ACC112 (cell line): ENCODE results near the gene ADGRV1.

Experiments used
- H2AFZ ChIP-seq: fragments of 200-600 bp; sonication (generic); one replicate; pipeline ENCODE4 v1.6.0; 2017; ENCODE audit warnings: antibody characterized with exemption, low read length; ENCODE audit not compliant: unreplicated experiment
- H3K27ac ChIP-seq: fragments of 200-600 bp; sonication (generic); 2 replicates; pipeline ENCODE4 v1.5.1; 2014; ENCODE audit warnings: low read depth, mild to moderate bottlenecking, antibody characterized with exemption, low read length, moderate library complexity
- H3K27me3 ChIP-seq: fragments of 200-600 bp; sonication (generic); 2 replicates; pipeline ENCODE4 v1.6.1; 2014; ENCODE audit warnings: mild to moderate bottlenecking, antibody characterized with exemption, low read length, moderate library complexity, mixed read lengths; ENCODE audit not compliant: insufficient read depth
- H3K36me3 ChIP-seq: fragments of 200-600 bp; sonication (generic); 2 replicates; pipeline ENCODE4 v1.6.1; 2016; ENCODE audit warnings: mild to moderate bottlenecking, antibody characterized with exemption, low read length, moderate library complexity, mixed read lengths; ENCODE audit not compliant: insufficient read depth
- H3K4me1 ChIP-seq: fragments of 200-600 bp; sonication (generic); one replicate; pipeline ENCODE4 v1.6.1; 2016; ENCODE audit warnings: low read length, mixed read lengths; ENCODE audit not compliant: insufficient read depth, unreplicated experiment, control insufficient read depth
- H3K4me3 ChIP-seq: fragments of 200-600 bp; sonication (generic); 2 replicates; pipeline ENCODE4 v1.5.1; 2014; ENCODE audit warnings: mild to moderate bottlenecking, low read depth, low read length
- H3K79me2 ChIP-seq: fragments of 200-600 bp; sonication (generic); one replicate; pipeline ENCODE4 v1.6.0; 2016; ENCODE audit warnings: low read length; ENCODE audit not compliant: control insufficient read depth, unreplicated experiment, insufficient read depth

The ADGRV1 gene

DNA sequence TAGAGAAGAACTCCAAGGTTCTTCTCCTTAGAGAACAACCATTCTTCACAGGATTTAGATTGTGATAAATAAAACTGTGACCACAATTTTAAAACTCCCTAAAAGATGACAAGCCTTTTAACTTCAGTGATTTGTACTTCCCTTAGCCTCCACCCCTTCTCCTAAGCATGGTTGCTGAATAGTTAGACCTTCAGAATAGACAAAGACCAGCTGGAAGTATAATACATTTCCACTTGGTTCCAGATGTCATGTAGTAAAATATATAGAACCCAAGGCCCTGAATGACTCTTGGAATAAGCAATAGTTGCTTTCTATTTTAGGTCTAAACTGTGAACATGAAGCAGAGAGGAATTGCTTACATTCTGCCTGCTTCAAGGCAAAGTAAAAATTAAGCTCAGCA lies 615.8 kb downstream of the ADGRV1 start:
- H3K27me3 ChIP-seq = no peaks in the 10 kb centered on the region
- H3K4me3 ChIP-seq = no peak overlapping the region
- H3K36me3 ChIP-seq = no peaks in the 10 kb centered on the region
- no peak overlapping the region for H2AFZ ChIP-seq
- peaks cover 24% of the 10 kb centered on the region for H3K4me1 ChIP-seq
- no peaks in the 10 kb centered on the region for H3K79me2 ChIP-seq
- H3K27ac ChIP-seq = no peak overlapping the region

DNA sequence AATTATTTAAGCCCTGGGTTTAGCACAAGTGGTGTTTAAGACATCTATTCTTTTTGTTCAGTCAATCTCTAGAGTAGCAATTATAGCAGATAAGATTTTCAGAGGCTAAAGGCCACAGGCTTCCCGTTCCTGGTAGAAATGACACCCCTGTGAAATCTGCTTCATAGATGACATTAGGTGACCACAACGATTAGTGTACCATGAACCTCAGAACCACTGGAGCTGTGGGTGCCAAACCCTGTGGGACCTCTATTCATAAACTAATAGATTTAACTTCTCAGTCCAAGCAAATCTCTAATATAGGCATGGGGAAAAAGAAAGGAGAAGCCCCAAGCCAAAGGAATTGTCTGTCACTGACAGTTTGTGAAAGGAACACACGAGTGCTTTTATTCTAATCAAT lies 617.1 kb downstream of the ADGRV1 start:
- no peaks in the 10 kb centered on the region for H3K79me2 ChIP-seq
- no peaks in the 10 kb centered on the region for H3K36me3 ChIP-seq
- H3K27me3 ChIP-seq = no peaks in the 10 kb centered on the region
- H3K27ac ChIP-seq = no peak overlapping the region
- peaks cover 13% of the 10 kb centered on the region for H3K4me1 ChIP-seq
- H2AFZ ChIP-seq = no peak overlapping the region
- H3K4me3 ChIP-seq = no peak overlapping the region

GRCh38 chr5:91176288-91177016 lies 617.9 kb downstream of the ADGRV1 start:
- Histone ChIP-seq H3K4me3 (no peak overlapping the region), H3K36me3 (no peaks in the 10 kb centered on the region), H3K27me3 (no peaks in the 10 kb centered on the region), H3K27ac (no peak overlapping the region), H2AFZ (no peak overlapping the region), H3K79me2 (no peaks in the 10 kb centered on the region), H3K4me1 (peaks cover 13% of the 10 kb centered on the region)

- no peak overlapping the region for H2AFZ ChIP-seq
- no peaks in the 10 kb centered on the region for H3K27me3 ChIP-seq
- no peaks in the 10 kb centered on the region for H3K79me2 ChIP-seq
- no peaks in the 10 kb centered on the region for H3K36me3 ChIP-seq
- H3K27ac ChIP-seq = no peak overlapping the region
- no peak overlapping the region for H3K4me3 ChIP-seq
- H3K4me1 ChIP-seq = peaks cover 13% of the 10 kb centered on the region
Measured at GRCh38 chr5:91177085-91177484, 618.5 kb downstream of the ADGRV1 start.

DNA sequence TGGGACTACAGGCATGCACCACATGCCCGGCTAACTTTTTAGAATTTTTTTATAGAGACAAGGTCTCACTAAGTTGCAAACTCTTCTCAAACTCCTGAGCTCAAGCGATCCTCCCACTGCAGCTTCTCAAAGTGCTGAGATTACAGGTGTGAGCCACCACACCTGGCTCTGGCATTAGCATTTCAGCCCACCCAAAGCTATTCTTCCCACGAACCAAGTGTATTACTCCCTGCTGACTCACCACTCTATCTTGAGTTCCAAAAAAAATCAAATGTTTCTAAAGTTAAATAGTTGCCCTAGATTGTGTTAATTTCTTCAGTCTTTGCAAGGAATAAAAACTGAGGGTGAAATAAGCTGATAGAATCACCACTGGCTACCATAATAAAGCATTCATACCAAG lies 619.0 kb downstream of the ADGRV1 start:
- Histone ChIP-seq H3K27ac (no peak overlapping the region), H3K27me3 (no peaks in the 10 kb centered on the region), H3K79me2 (no peaks in the 10 kb centered on the region), H3K36me3 (no peaks in the 10 kb centered on the region), H3K4me3 (no peak overlapping the region), H2AFZ (no peak overlapping the region), H3K4me1 (peaks cover 16% of the 10 kb centered on the region)

DNA sequence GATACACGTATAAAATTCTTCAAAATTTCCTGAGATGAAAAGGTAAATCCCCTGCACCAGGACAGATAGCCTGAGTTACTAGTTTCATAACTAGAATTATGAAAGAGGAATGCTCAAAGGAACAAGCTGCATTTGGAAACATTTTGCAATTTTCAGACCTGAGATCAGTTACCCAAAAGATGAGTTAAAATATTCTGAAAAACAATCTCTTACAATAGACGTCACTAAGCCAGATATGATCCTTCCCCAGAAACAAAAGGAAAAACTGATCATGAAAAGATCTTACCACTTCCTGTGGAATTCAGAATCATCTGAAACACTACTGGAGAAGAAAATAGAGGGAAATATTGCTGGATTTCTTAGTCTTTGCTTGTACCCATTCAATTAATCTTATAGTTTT lies 619.9 kb downstream of the ADGRV1 start:
- Histone ChIP-seq H3K36me3 (no peaks in the 10 kb centered on the region), H3K4me3 (no peak overlapping the region), H3K27ac (peak overlapping the region; percentile 58), H3K4me1 (peaks cover 19% of the 10 kb centered on the region), H3K79me2 (no peaks in the 10 kb centered on the region), H3K27me3 (no peaks in the 10 kb centered on the region), H2AFZ (no peak overlapping the region)

DNA sequence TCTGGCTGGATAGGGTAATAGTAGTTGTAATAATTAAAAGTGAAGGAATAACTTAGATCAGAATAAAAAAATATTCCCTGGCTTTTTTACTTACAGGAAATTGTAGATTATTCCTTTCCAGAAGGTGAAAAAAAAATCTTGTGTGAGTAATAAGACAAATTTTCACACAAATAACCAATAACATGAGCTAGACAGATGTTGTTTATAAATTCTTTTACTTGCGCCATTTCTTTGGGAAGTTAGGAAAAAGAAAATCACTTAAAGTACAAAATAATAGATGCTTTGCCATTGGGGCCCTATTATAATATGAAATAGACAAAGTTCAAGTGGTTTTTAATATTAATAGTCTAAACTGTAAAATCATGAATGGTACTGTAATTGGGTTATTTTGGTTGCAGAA lies 620.4 kb downstream of the ADGRV1 start:
- Histone ChIP-seq H3K4me1 (peaks cover 19% of the 10 kb centered on the region), H3K27me3 (no peaks in the 10 kb centered on the region), H2AFZ (no peak overlapping the region), H3K27ac (peak overlapping the region; percentile 58), H3K79me2 (no peaks in the 10 kb centered on the region), H3K4me3 (no peak overlapping the region), H3K36me3 (no peaks in the 10 kb centered on the region)

GRCh38 chr5:91180506-91180905 lies 621.9 kb downstream of the ADGRV1 start:
- Histone ChIP-seq H3K36me3 (no peaks in the 10 kb centered on the region), H3K79me2 (no peaks in the 10 kb centered on the region), H3K27me3 (no peaks in the 10 kb centered on the region), H3K4me1 (peaks cover 19% of the 10 kb centered on the region), H3K27ac (no peak overlapping the region), H2AFZ (no peak overlapping the region), H3K4me3 (no peak overlapping the region)

- H3K4me3 ChIP-seq = no peak overlapping the region
- no peaks in the 10 kb centered on the region for H3K36me3 ChIP-seq
- H3K27ac ChIP-seq = no peak overlapping the region
- H3K79me2 ChIP-seq = no peaks in the 10 kb centered on the region
- peak overlapping the region; percentile 78 for H2AFZ ChIP-seq
- H3K4me1 ChIP-seq = peaks cover 23% of the 10 kb centered on the region
- no peaks in the 10 kb centered on the region for H3K27me3 ChIP-seq
Measured at GRCh38 chr5:91182763-91183162, 624.2 kb downstream of the ADGRV1 start.

DNA sequence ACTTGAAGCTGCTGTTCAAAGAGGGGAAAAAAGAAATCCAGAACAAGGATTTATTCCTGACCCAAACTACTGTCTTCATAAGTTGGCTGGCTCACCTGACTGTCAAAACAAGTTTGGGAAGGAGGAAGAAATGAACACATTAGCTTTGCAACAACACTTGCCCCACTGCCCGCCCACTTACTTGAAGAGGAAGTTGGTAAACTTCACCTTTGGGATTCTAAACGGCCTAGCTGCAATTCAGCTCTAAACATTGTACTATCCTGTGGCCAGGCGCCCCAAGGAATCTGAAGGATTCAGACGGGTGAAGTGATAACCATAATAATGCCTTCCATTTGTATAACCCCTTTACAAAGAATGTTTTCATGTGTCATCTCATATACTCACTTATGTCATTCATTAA lies 625.1 kb downstream of the ADGRV1 start:
- Histone ChIP-seq H3K4me1 (peaks cover 17% of the 10 kb centered on the region), H3K36me3 (no peaks in the 10 kb centered on the region), H2AFZ (no peak overlapping the region), H3K4me3 (no peak overlapping the region), H3K27me3 (no peaks in the 10 kb centered on the region), H3K79me2 (no peaks in the 10 kb centered on the region), H3K27ac (no peak overlapping the region)

DNA sequence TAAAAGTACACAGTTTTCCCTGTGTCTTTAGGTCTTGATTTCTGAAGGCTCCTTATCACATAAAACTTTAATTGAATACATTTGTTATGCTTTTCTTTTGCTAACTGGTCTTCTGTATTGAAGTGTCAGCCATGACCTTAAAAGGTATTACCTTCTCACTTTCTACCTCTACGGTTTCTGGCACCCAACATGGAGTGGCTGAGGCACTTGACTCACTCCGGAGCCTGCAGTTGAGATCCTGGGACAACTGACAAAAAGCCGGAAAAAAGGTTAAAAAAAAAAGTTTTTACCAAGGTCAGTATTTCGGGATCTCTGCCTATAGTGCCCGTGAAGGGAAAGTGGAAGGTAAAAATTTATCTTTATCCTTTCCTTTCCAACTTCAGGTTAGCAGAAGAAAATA lies 627.5 kb downstream of the ADGRV1 start:
- Histone ChIP-seq H3K27me3 (no peaks in the 10 kb centered on the region), H3K27ac (no peak overlapping the region), H2AFZ (no peak overlapping the region), H3K79me2 (no peaks in the 10 kb centered on the region), H3K36me3 (no peaks in the 10 kb centered on the region), H3K4me3 (no peak overlapping the region), H3K4me1 (peaks cover 25% of the 10 kb centered on the region)
